GM12878 (cell line): Measurements from ENCODE around the gene MINDY3. TPM values are rescaled to one million over a fixed set of nuclear protein-coding genes. Genes with fewer than 3 reads are reported as not detected.

ENCODE experiments used
- ATAC-seq: fragments of 200-7000 bp; cut with Tn5 transposase; 3 replicates; pipeline ENCODE4 v1.9.1; 2020; ENCODE audit warnings: mild to moderate bottlenecking, moderate library complexity
- BruUV-seq: library from RNA; stranded (reverse); fragments of 400-500 nt; replicated peaks from 2 replicates; lab custom pipeline; 2021; lab: Mats Ljungman, UMichigan
- CTCF ChIA-PET: fragments of 300-600 bp; sonication (Branson Sonifier 250); formaldehyde crosslinking; extraction: SDS; loops from one replicate; lab custom pipeline; 2021; ENCODE audit warnings: inconsistent platforms; lab: Yijun Ruan, JAX
- POLR2A ChIA-PET: fragments of 350-600 bp; formaldehyde crosslinking; extraction: SDS; loops from one replicate; lab custom pipeline; 2021; ENCODE audit warnings: inconsistent platforms; lab: Charles Lee
- RAD21 ChIA-PET: fragments of 300-600 bp; sonication (Branson Sonifier 250); formaldehyde crosslinking; loops from one replicate; lab custom pipeline; 2023; ENCODE audit warnings: antibody characterized with exemption; ENCODE audit not compliant: unreplicated experiment; lab: Charles Lee
- SMC1A ChIA-PET: fragments of 300-600 bp; sonication (Branson Sonifier 250); formaldehyde crosslinking; loops from one replicate; lab custom pipeline; 2023; ENCODE audit not compliant: unreplicated experiment, uncharacterized antibody; lab: Charles Lee
- DNase-seq: peaks from one replicate; pipeline ENCODE4 v3.0.0-alpha.2; 2011; ENCODE audit warnings: low read depth, low spot score
- FAIRE-seq: peaks from 3 replicates; lab custom pipeline; 2011; peaks lifted over from hg19 to GRCh38; lab: Jason Lieb, UNC
- H2AFZ ChIP-seq: 2 replicates; pipeline ENCODE4 v1.6.0; 2011; ENCODE audit warnings: low read depth, low read length, control low read depth; ENCODE audit not compliant: control insufficient read depth
- H3K27ac ChIP-seq: 2 replicates; pipeline ENCODE4 v1.5.1; 2011; ENCODE audit warnings: control low read depth; ENCODE audit not compliant: control insufficient read depth, insufficient read depth
- H3K27me3 ChIP-seq, 2 experiments: replicated peaks in 1 of 2; 2 replicates each; pipeline versions ENCODE4 v1.6.0 to v1.6.1; 2011; ENCODE audit warnings: low read length in 1 of 2; ENCODE audit not compliant: control insufficient read depth in 2 of 2, insufficient read depth in 2 of 2
- H3K36me3 ChIP-seq, 2 experiments: 2 replicates each; pipeline ENCODE4 v1.5.1; 2011; ENCODE audit warnings: low read length in 1 of 2; ENCODE audit not compliant: control insufficient read depth in 2 of 2, insufficient read depth in 2 of 2
- H3K4me1 ChIP-seq: 2 replicates; pipeline ENCODE4 v1.6.1; 2011; ENCODE audit warnings: mild to moderate bottlenecking, low read length, moderate library complexity, mixed read lengths; ENCODE audit not compliant: control insufficient read depth, insufficient read depth
- H3K4me2 ChIP-seq: 2 replicates; pipeline ENCODE4 v1.6.0; 2011; ENCODE audit warnings: control low read depth; ENCODE audit not compliant: control insufficient read depth, insufficient read depth
- H3K4me3 ChIP-seq: fragments of 200-600 bp; sonication (generic); 2 replicates; pipeline ENCODE4 v1.5.1; 2016
- H3K79me2 ChIP-seq: 2 replicates; pipeline ENCODE4 v1.6.0; 2011; ENCODE audit warnings: low read length; ENCODE audit not compliant: control insufficient read depth, insufficient read depth
- H3K9ac ChIP-seq: 2 replicates; pipeline ENCODE4 v1.8.0; 2011; ENCODE audit warnings: low read length, control low read depth, mixed read lengths; ENCODE audit not compliant: control insufficient read depth, insufficient read depth
- H3K9me3 ChIP-seq: replicated peaks from 3 replicates; pipeline ENCODE4 v1.5.1; 2011; ENCODE audit warnings: mild to moderate bottlenecking, low read length; ENCODE audit not compliant: control insufficient read depth, insufficient read depth
- H4K20me1 ChIP-seq: 2 replicates; pipeline ENCODE4 v1.6.0; 2011; ENCODE audit not compliant: control insufficient read depth, insufficient read depth
- BCLAF1 ChIP-seq: fragments of 450-650 bp; IDR thresholded peaks from 2 replicates; pipeline ENCODE4 v1.6.1; 2017; ENCODE audit warnings: antibody characterized with exemption, mild to moderate bottlenecking, moderate library complexity
- EED ChIP-seq: sonication (generic); IDR thresholded peaks from 2 replicates; pipeline ENCODE4 v1.6.1; 2016; ENCODE audit warnings: antibody characterized with exemption, low read depth
- EP300 ChIP-seq, 2 experiments: fragments of 150-350 bp in 1 of 2; IDR thresholded peaks; 2 replicates each; pipeline ENCODE4 v1.6.1; 2011 to 2012; ENCODE audit warnings: low read depth in 2 of 2, low read length in 2 of 2, borderline replicate concordance in 1 of 2, improper control_type of control experiment in 1 of 2, inconsistent platforms in 1 of 2; ENCODE audit not compliant: control insufficient read depth in 1 of 2
- IRF3 ChIP-seq: fragments of 450-650 bp; IDR thresholded peaks from 2 replicates; pipeline ENCODE4 v1.6.1; 2014; ENCODE audit warnings: mild to moderate bottlenecking
- POLR2AphosphoS2 ChIP-seq: IDR thresholded peaks from 2 replicates; pipeline ENCODE4 v1.6.1; 2011; ENCODE audit warnings: low read depth, mild to moderate bottlenecking, low read length, improper control_type of control experiment, moderate library complexity
- RBBP5 ChIP-seq: fragments of 200-600 bp; sonication (generic); conservative IDR thresholded peaks from 2 replicates; pipeline ENCODE4 v1.6.1; 2016
- SUZ12 ChIP-seq: fragments of 200-600 bp; sonication (generic); IDR thresholded peaks from one replicate; pipeline ENCODE4 v1.6.1; 2018; ENCODE audit warnings: antibody characterized with exemption, mild to moderate bottlenecking; ENCODE audit not compliant: unreplicated experiment
- ZNF217 ChIP-seq: fragments of 450-650 bp; IDR thresholded peaks from 2 replicates; pipeline ENCODE4 v1.6.1; 2017; ENCODE audit warnings: antibody characterized with exemption, mild to moderate bottlenecking
- whole genome bisulfite sequencing: methylation state at CpG from one replicate; pipeline ENCODE4 v1.1.6; 2016; ENCODE audit warnings: low lambda C conversion rate; ENCODE audit not compliant: insufficient replicate concordance, insufficient coverage; ENCODE audit errors: missing lambda C conversion rate; 5-methylcytosine and 5-hydroxymethylcytosine counted together
- in situ Hi-C: fragments of 300-500 bp; cut with MboI; formaldehyde crosslinking; loops from 9 replicates; pipeline ENCODE4 v1.14.3; 2018; ENCODE audit warnings: mixed read lengths
- intact Hi-C: fragments of 100-400 bp; cut with micrococcal nuclease; formaldehyde crosslinking; loops from one replicate; pipeline ENCODE4 v1.14.2; 2022; ENCODE audit not compliant: unreplicated experiment
- polyA plus RNA-seq, 11 experiments: library from polyadenylated mRNA; depleted of rRNA in 4 of 11; unstranded in 6 of 11; stranded (reverse) in 5 of 11; fragments of >200 nt; fragmentation: Nextera tagmentation in 4 of 11; fragmentation: Illumina TruSeq in 1 of 11; extraction: Ambion mirVana in 4 of 11; extraction: Trizol in 1 of 11; gene quantifications; 1 replicate in 1 of 11; 2 replicates in 10 of 11; pipeline versions ENCODE4 v1.2.1 to v1.2.3, GENCODE V29; 2011 to 2016; ENCODE audit warnings: inconsistent platforms in 2 of 11, missing spikeins in 2 of 11, low read depth in 1 of 11
- total RNA-seq, 4 experiments: library from RNA; depleted of rRNA in 3 of 4; stranded (reverse); fragments of >200 nt in 3 of 4; fragmentation: Illumina TruSeq in 1 of 4; extraction: Trizol in 1 of 4; gene quantifications; 2 replicates each; pipeline versions ENCODE4 v1.2.1 to v1.2.3, GENCODE V29; 2013 to 2021
- TF ChIP-seq, protein P1 (sequence below): IDR thresholded peaks from 2 replicates; pipeline ENCODE4 v1.6.1; 2012; ENCODE audit warnings: low read depth, low read length, improper control_type of control experiment

The MINDY3 gene
- total and polyA plus RNA-seq, 10 of the 15 experiments (the other 5 are each of a cell fraction or from before 2014, with no cell fraction given): 12.0 to 23.6 (median 15.7) TPM

DNA sequence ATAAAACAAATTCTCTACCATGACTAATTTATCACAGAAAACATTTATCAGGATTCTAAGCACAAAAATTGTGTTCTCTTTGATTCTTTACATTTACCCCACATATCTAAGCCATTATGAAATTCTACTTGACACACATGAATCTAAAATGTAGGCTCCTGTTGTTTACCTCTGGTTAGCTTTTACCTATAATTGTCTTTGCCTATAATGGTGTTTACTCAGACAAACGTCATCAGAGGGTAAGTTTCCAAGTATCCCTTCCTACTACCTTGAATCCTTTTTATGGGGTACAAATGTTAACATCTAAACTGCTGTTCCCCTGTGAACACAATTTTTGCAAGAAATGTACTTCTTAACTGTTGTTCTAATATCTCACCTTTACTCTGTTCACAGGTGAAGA is 63.5 kb downstream of the MINDY3 start:
- Histone ChIP-seq H3K9me3 (no peaks in the 10 kb centered on the region; the same call in 2 of the 3 replicates), H3K9ac (no peak overlapping the region), H3K27me3 (no peaks in the 10 kb centered on the region), H3K4me3 (no peak overlapping the region), H4K20me1 (no peaks in the 10 kb centered on the region), H3K79me2 (no peaks in the 10 kb centered on the region), H3K4me2 (no peak overlapping the region), H2AFZ (no peak overlapping the region), H3K36me3 (0 out of 4 replicates have a peak, but pooled peaks cover 0 to 3% of the 10 kb centered on the region in 2 experiments), H3K27ac (no peak overlapping the region), H3K4me1 (no peaks in the 10 kb centered on the region)
- TF ChIP-seq, protein P1, sequence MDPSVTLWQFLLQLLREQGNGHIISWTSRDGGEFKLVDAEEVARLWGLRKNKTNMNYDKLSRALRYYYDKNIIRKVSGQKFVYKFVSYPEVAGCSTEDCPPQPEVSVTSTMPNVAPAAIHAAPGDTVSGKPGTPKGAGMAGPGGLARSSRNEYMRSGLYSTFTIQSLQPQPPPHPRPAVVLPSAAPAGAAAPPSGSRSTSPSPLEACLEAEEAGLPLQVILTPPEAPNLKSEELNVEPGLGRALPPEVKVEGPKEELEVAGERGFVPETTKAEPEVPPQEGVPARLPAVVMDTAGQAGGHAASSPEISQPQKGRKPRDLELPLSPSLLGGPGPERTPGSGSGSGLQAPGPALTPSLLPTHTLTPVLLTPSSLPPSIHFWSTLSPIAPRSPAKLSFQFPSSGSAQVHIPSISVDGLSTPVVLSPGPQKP: no peak
- TF ChIP-seq EED: no peak
- RAD21 ChIA-PET: no interaction called here
- CTCF ChIA-PET: no interaction called here
- DNase-seq (no peak), ATAC-seq (no peak), FAIRE-seq (no peak)
- intact Hi-C loops: no loop called here
- 100% methylated on average over 1 of the region's 1 CpG for WGBS
- POLR2A ChIA-PET: no interaction called here
- in situ Hi-C loops: no loop called here
- SMC1A ChIA-PET: interaction anchor here (1.1 kb wide), 1 partner anchor 11 kb away, joined by 3 read pairs; no protein-coding TSS in a partner anchor
- no TSS peak for BruUV-seq

- SMC1A ChIA-PET: interaction anchor here (1.1 to 1.7 kb wide), 2 partner anchors 9 to 12 kb away, joined by 3 to 5 read pairs; no protein-coding TSS in a partner anchor
- CTCF ChIA-PET: no interaction called here
- WGBS: 70% methylated on average over 5 of the region's 5 CpGs
- H3K9me3 ChIP-seq: no peaks in the 10 kb centered on the region; the same call in 2 of the 3 replicates
- FAIRE-seq (no peak), DNase-seq (no peak), ATAC-seq (no peak)
- RAD21 ChIA-PET: no interaction called here
- H3K4me1 ChIP-seq: no peaks in the 10 kb centered on the region
- H3K27me3 ChIP-seq: no peaks in the 10 kb centered on the region
- no TSS peak for BruUV-seq
- H2AFZ ChIP-seq: no peak overlapping the region
- 0 out of 4 replicates have a peak, but pooled peaks cover 0 to 3% of the 10 kb centered on the region in 2 experiments for H3K36me3 ChIP-seq
- no peak overlapping the region for H3K4me2 ChIP-seq
- no peaks in the 10 kb centered on the region for H3K79me2 ChIP-seq
- H3K27ac ChIP-seq: no peak overlapping the region
- H4K20me1 ChIP-seq: no peaks in the 10 kb centered on the region
- in situ Hi-C loops: no loop called here
- intact Hi-C loops: no loop called here
- POLR2A ChIA-PET: no interaction called here
- H3K4me3 ChIP-seq: no peak overlapping the region
- no peak overlapping the region for H3K9ac ChIP-seq
- TF ChIP-seq IRF3 (no peak), SUZ12 (no peak), BCLAF1 (no peak), EP300 (IDR thresholded peaks at IDR 0.05; ENCODE audit: borderline replicate concordance in 1 of 2, control insufficient read depth in 1 of 2, low read depth in 2 of 2, low read length in 2 of 2) (no peak), EED (no peak), ZNF217 (no peak), POLR2AphosphoS2 (no peak), RBBP5 (no peak)
Measured at GRCh38 chr10:15796098-15796759, 64.1 kb downstream of the MINDY3 start.
